HG03139 (cell line): Measurements from ENCODE around the gene NFIA.

Experiments
- ATAC-seq: cut with Tn5 transposase; IDR thresholded peaks from one replicate; pipeline ENCODE4 v1.9.1; 2021; ENCODE audit not compliant: unreplicated experiment

Gene NFIA

GRCh38 chr1:61207416-61207815 lies 125.1 kb downstream of the NFIA start:
- no peak for ATAC-seq

GRCh38 chr1:61208172-61208571 lies 125.8 kb downstream of the NFIA start:
- ATAC-seq = no peak

- ATAC-seq = no peak
Measured at GRCh38 chr1:61208831-61209230, 126.5 kb downstream of the NFIA start.

GRCh38 chr1:61210435-61211154 lies 128.2 kb downstream of the NFIA start:
- ATAC-seq = no peak

GRCh38 chr1:61213245-61214011 lies 131.1 kb downstream of the NFIA start:
- no peak for ATAC-seq

- no peak for ATAC-seq
Measured at GRCh38 chr1:61215119-61215518, 132.8 kb downstream of the NFIA start.

GRCh38 chr1:61215676-61216289 lies 133.4 kb downstream of the NFIA start:
- ATAC-seq = no peak

- no peak for ATAC-seq
Measured at GRCh38 chr1:61220536-61220935, 138.2 kb downstream of the NFIA start.

- no peak for ATAC-seq
Measured at GRCh38 chr1:61221642-61222041, 139.3 kb downstream of the NFIA start.

GRCh38 chr1:61222240-61222639 lies 139.9 kb downstream of the NFIA start:
- ATAC-seq = no peak

- ATAC-seq = no peak
Measured at GRCh38 chr1:61223140-61223539, 140.8 kb downstream of the NFIA start.

- no peak for ATAC-seq
Measured at GRCh38 chr1:61224609-61225008, 142.2 kb downstream of the NFIA start.

- ATAC-seq = no peak
Measured at GRCh38 chr1:61225478-61225877, 143.1 kb downstream of the NFIA start.

GRCh38 chr1:61226791-61227567 lies 144.6 kb downstream of the NFIA start:
- no peak for ATAC-seq

- ATAC-seq = no peak
Measured at GRCh38 chr1:61227857-61228550, 145.6 kb downstream of the NFIA start.

- ATAC-seq = no peak
Measured at GRCh38 chr1:61230523-61230922, 148.2 kb downstream of the NFIA start.

GRCh38 chr1:61231795-61232194 lies 149.4 kb downstream of the NFIA start:
- ATAC-seq = no peak

- no peak for ATAC-seq
Measured at GRCh38 chr1:61233121-61233660, 150.8 kb downstream of the NFIA start.

- no peak for ATAC-seq
Measured at GRCh38 chr1:61234587-61234919, 152.2 kb downstream of the NFIA start.

GRCh38 chr1:61237147-61237546 lies 154.8 kb downstream of the NFIA start:
- no peak for ATAC-seq
